Measurements from ENCODE around the gene ATXN7L3B. TPM values are rescaled to one million over a fixed set of nuclear protein-coding genes. Genes with fewer than 3 reads are reported as not detected.

The ATXN7L3B gene
- total and polyA plus RNA-seq, 2 of the 4 experiments (the other 2 are of a cell fraction) = 12.9 to 21.7 TPM

- H3K27me3 ChIP-seq (ENCODE audit: control insufficient read depth, insufficient read depth, low read length) = no peaks in the 10 kb centered on the region
- H4K20me1 ChIP-seq (ENCODE audit: insufficient read depth, low read length) = peaks cover 28% of the 10 kb centered on the region
- H3K9me1 ChIP-seq (ENCODE audit: insufficient read depth, low read length) = peaks cover 11% of the 10 kb centered on the region
- H3K23ac ChIP-seq (ENCODE audit: low read depth, low read length) = peak overlapping the region; percentile 90
- CTCF ChIA-PET = no interaction called here
- DNase-seq (no peak), ATAC-seq (ENCODE audit: low read depth) (no peak)
- no peak overlapping the region for H2AK5ac ChIP-seq (ENCODE audit: low read depth, low read length)
- no peak overlapping the region for H4K8ac ChIP-seq (ENCODE audit: low read depth in 2 of 2, low read length in 2 of 2)
- no peak overlapping the region for H2BK15ac ChIP-seq (ENCODE audit: low read depth, low read length)
- dilution Hi-C loops (cut with HindIII; ENCODE audit: low sequenced_read_pairs, unreplicated experiment) (no loop called here), intact Hi-C loops (cut with micrococcal nuclease) (loop anchor here (10.0 kb wide), 1 partner anchor 945 kb away; the partner anchor contains the start of gene GLIPR1), in situ Hi-C loops (cut with MboI; ENCODE audit: low sequenced_read_pairs) (no loop called here)
- no peak overlapping the region for H4K91ac ChIP-seq (ENCODE audit: insufficient read depth, low read depth, low read length)
- BruUV-seq (replicated peaks) = no TSS peak
- H2BK120ac ChIP-seq (ENCODE audit: low read depth, low read length) = no peak overlapping the region
- POLR2A ChIA-PET (ENCODE audit: unreplicated experiment) = no interaction called here
- H2BK20ac ChIP-seq (ENCODE audit: low read depth, low read length) = no peak overlapping the region
- peak overlapping the region; percentile 50 for H3K9ac ChIP-seq (ENCODE audit: low read depth, low read length)
- peaks cover 10% of the 10 kb centered on the region for H3K36me3 ChIP-seq (ENCODE audit: control insufficient read depth, insufficient read depth, low read length)
- TF ChIP-seq USF2 (IDR thresholded peaks at IDR 0.05; ENCODE audit: low read depth, low read length) (no peak), RCOR1 (IDR thresholded peaks at IDR 0.05; ENCODE audit: insufficient replicate concordance, low read length) (no peak), CTCF (conservative IDR thresholded peaks at IDR 0.05; ENCODE audit: low read depth, low read length) (no peak), BHLHE40 (IDR thresholded peaks at IDR 0.05; ENCODE audit: low read depth, low read length) (no peak), NFE2L2 (IDR thresholded peaks at IDR 0.05; ENCODE audit: low read depth, low read length) (peak; percentile 57; the same call in 1 of the 2 replicates), MXI1 (IDR thresholded peaks at IDR 0.05; ENCODE audit: borderline replicate concordance, low read depth, low read length) (no peak), POLR2A (IDR thresholded peaks at IDR 0.05; ENCODE audit: low read depth, low read length) (0 out of 2 replicates have a peak, but pooled peaks have one; percentile 19), SMC3 (IDR thresholded peaks at IDR 0.05; ENCODE audit: low read depth, low read length) (no peak), CHD1 (IDR thresholded peaks at IDR 0.05; ENCODE audit: low read depth, low read length) (no peak), RAD21 (IDR thresholded peaks at IDR 0.05; ENCODE audit: low read length) (no peak), CEBPB (IDR thresholded peaks at IDR 0.05; ENCODE audit: low read depth, low read length) (no peak), FOS (IDR thresholded peaks at IDR 0.05; ENCODE audit: low read depth, low read length) (no peak), MAZ (IDR thresholded peaks at IDR 0.05; ENCODE audit: borderline replicate concordance, low read depth, low read length) (no peak), RFX5 (IDR thresholded peaks at IDR 0.05; ENCODE audit: low read depth, low read length) (no peak)
- peaks cover 12% of the 10 kb centered on the region for H3K4me1 ChIP-seq (ENCODE audit: control insufficient read depth, insufficient read depth, low read length)
- no peak overlapping the region for H3K18ac ChIP-seq (ENCODE audit: low read depth, low read length)
- no peaks in the 10 kb centered on the region for H3K9me3 ChIP-seq (ENCODE audit: control insufficient read depth, insufficient read depth, low read length)
- no peak overlapping the region for H2AFZ ChIP-seq (replicated peaks; ENCODE audit: low read length, poor library complexity)
- peak overlapping the region; percentile 16; the same call in 1 of the 2 replicates for H3K4me3 ChIP-seq (ENCODE audit: insufficient read depth, low read depth, low read length)
- peak overlapping the region; percentile 50; the same call in 1 of the 2 replicates for H3K14ac ChIP-seq (replicated peaks; ENCODE audit: low read depth, low read length)
- H4K5ac ChIP-seq (ENCODE audit: low read depth, low read length) = no peak overlapping the region
- peak overlapping the region; percentile 94 for H3K4me2 ChIP-seq (ENCODE audit: low read depth, low read length)
- H3K27ac ChIP-seq (ENCODE audit: insufficient read depth, low read length) = 0 out of 2 replicates have a peak overlapping the region, but pooled peaks have one; percentile 5
- WGBS, 2 experiments (ENCODE audit: extremely low coverage in 2 of 2, insufficient read length in 1 of 2) = no CpG with 5 or more reads among the region's 6 CpGs
- H2AK9ac ChIP-seq (replicated peaks; ENCODE audit: low read depth, low read length, poor library complexity) = no peak overlapping the region
- no peak overlapping the region for H3K4ac ChIP-seq (ENCODE audit: low read depth, low read length)
- H3K79me1 ChIP-seq (ENCODE audit: low read depth in 1 of 2, low read length in 2 of 2) = peaks cover 3 to 34% of the 10 kb centered on the region in 2 experiments; a peak in 3 of 4 replicates
- H3K56ac ChIP-seq (ENCODE audit: extremely low read depth, insufficient read depth, low read length) = no peak overlapping the region
- peak overlapping the region; percentile 3 for H2BK5ac ChIP-seq (ENCODE audit: low read depth, low read length, poor library complexity, severe bottlenecking)
These were observed 2.3 kb downstream of the ATXN7L3B start for GRCh38 chr12:74539765-74540526.
